Naive thymus-derived CD4-positive, alpha-beta T cell (primary cell): Measurements from ENCODE around the gene MAP1LC3B. TPM values are rescaled to one million over a fixed set of nuclear protein-coding genes. Genes with fewer than 3 reads are reported as not detected.

ENCODE experiments used
- ATAC-seq: fragments of 150-1000 bp; cut with Tn5 transposase; 2 replicates; pipeline ENCODE4 v1.10.0; 2021; ENCODE audit warnings: mild to moderate bottlenecking, moderate library complexity
- CTCF ChIA-PET: fragments of 350-600 bp; sonication (Branson Sonifier 250); formaldehyde crosslinking; loops from one replicate; lab custom pipeline; 2021; ENCODE audit warnings: antibody characterized with exemption; lab: Charles Lee
- POLR2A ChIA-PET: fragments of 350-600 bp; sonication (Branson Sonifier 250); formaldehyde crosslinking; loops from one replicate; lab custom pipeline; 2021; ENCODE audit warnings: antibody characterized with exemption, inconsistent platforms; lab: Charles Lee
- DNase-seq, 9 donors: peaks; one replicate each; pipeline versions ENCODE4 v3.0.0 to v3.0.0-alpha.2; 2020 to 2022; ENCODE audit warnings: mixed read lengths in 1 of 9
- H3K27ac ChIP-seq: one replicate; pipeline ENCODE4 v1.7.0; 2013; ENCODE audit warnings: mild to moderate bottlenecking, low read depth, low read length, moderate library complexity
- H3K27me3 ChIP-seq, 2 donors: one replicate each; pipeline ENCODE4 v1.7.0; 2013; ENCODE audit warnings: low read length in 2 of 2, mild to moderate bottlenecking in 2 of 2, moderate library complexity in 2 of 2; ENCODE audit not compliant: control insufficient read depth in 2 of 2, insufficient read depth in 2 of 2
- H3K36me3 ChIP-seq, 3 experiments: 1 replicate in 2 of 3; 2 replicates in 1 of 3; pipeline ENCODE4 v1.7.0; 2013; ENCODE audit warnings: low read length in 3 of 3, mild to moderate bottlenecking in 3 of 3, moderate library complexity in 1 of 3; ENCODE audit not compliant: insufficient read depth in 3 of 3, control insufficient read depth in 2 of 3
- H3K4me1 ChIP-seq, 2 donors: one replicate each; pipeline ENCODE4 v1.7.0; 2013; ENCODE audit warnings: low read length in 2 of 2, mild to moderate bottlenecking in 2 of 2, moderate library complexity in 1 of 2; ENCODE audit not compliant: control insufficient read depth in 2 of 2, insufficient read depth in 2 of 2
- H3K4me3 ChIP-seq: 2 replicates; pipeline ENCODE4 v1.7.0; 2013; ENCODE audit warnings: mild to moderate bottlenecking, low read length
- H3K9me3 ChIP-seq, 3 experiments: 1 replicate in 2 of 3; 2 replicates in 1 of 3; pipeline ENCODE4 v1.7.0; 2013; ENCODE audit warnings: low read length in 3 of 3; ENCODE audit not compliant: control insufficient read depth in 2 of 3
- H3K27ac Mint-ChIP-seq, 9 donors: one replicate each; pipeline ENCODE4 v1.8.0; 2020 to 2022; ENCODE audit warnings: mixed read lengths in 9 of 9, mild to moderate bottlenecking in 8 of 9, moderate library complexity in 5 of 9, inconsistent platforms in 2 of 9
- H3K27me3 Mint-ChIP-seq, 5 donors: one replicate each; pipeline ENCODE4 v1.8.0; 2021 to 2022; ENCODE audit warnings: mixed read lengths in 5 of 5, mild to moderate bottlenecking in 1 of 5
- H3K36me3 Mint-ChIP-seq, 5 donors: one replicate each; pipeline ENCODE4 v1.8.0; 2020 to 2022; ENCODE audit warnings: mixed read lengths in 5 of 5, mild to moderate bottlenecking in 3 of 5, inconsistent platforms in 1 of 5
- H3K4me1 Mint-ChIP-seq, 7 donors: one replicate each; pipeline ENCODE4 v1.8.0; 2020 to 2022; ENCODE audit warnings: mixed read lengths in 7 of 7, mild to moderate bottlenecking in 3 of 7, inconsistent platforms in 1 of 7
- H3K4me3 Mint-ChIP-seq, 10 donors: one replicate each; pipeline ENCODE4 v1.8.0; 2020 to 2022; ENCODE audit warnings: mild to moderate bottlenecking in 10 of 10, mixed read lengths in 10 of 10, moderate library complexity in 6 of 10, inconsistent platforms in 2 of 10
- H3K9me3 Mint-ChIP-seq, 11 donors: one replicate each; pipeline ENCODE4 v1.8.0; 2020 to 2022; ENCODE audit warnings: mixed read lengths in 11 of 11, mild to moderate bottlenecking in 4 of 11, inconsistent platforms in 1 of 11, moderate library complexity in 1 of 11
- intact Hi-C, 2 donors: fragments of 100-400 bp; cut with micrococcal nuclease; formaldehyde crosslinking; loops; one replicate each; pipeline ENCODE4 v1.15.1; 2023
- polyA plus RNA-seq, 2 donors: library from polyadenylated mRNA; unstranded; fragments of 300-500 nt; fragmentation: Illumina TruSeq; gene quantifications; one replicate each; pipeline ENCODE4 v1.2.3, GENCODE V29; 2021
- total RNA-seq, 6 experiments: library from RNA in 5 of 6; stranded (reverse) in 5 of 6; gene quantifications; 1 replicate in 5 of 6; 2 replicates in 1 of 6; pipeline ENCODE4 v1.2.3 and lab custom pipeline; 2021 to 2026

Gene MAP1LC3B
- total and polyA plus RNA-seq, 7 experiments from 2014 or later: 54.5 to 126 (median 63.4) TPM

DNA sequence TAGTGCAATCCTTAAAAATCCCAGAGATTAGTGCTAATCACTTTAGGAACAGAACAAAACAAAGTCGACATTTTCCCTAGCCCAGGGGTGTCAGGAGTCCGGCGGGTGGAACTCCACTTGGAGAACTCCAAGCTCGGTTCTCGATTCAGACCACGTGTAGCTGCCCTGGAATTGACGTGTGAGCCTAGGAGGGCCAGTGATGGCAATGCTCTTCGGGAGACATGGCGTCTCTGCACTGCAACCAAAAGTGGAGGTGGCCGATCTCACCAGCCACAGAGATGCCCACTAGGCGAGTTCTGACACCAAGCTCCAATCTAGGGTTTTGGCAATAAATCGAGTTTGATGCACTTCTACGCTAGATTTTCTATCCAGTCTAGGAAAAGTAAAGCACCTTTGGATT is 17.6 kb downstream of the MAP1LC3B start:
- CTCF ChIA-PET: interaction anchor here (1.0 kb wide), 1 partner anchor 14 kb away, joined by 4 read pairs; no protein-coding TSS in a partner anchor
- peaks cover 4 to 45% (median 7%) of the 10 kb centered on the region in 5 donors for H3K36me3 Mint-ChIP-seq
- Histone ChIP-seq H3K4me1 (no peaks in the 10 kb centered on the region), H3K36me3 (peaks cover 4 to 87% (median 8%) of the 10 kb centered on the region in 3 experiments), H3K4me3 (no peak overlapping the region), H3K9me3 (no peaks in the 10 kb centered on the region), H3K27ac (no peak overlapping the region), H3K27me3 (no peaks in the 10 kb centered on the region)
- ATAC-seq: no peak
- POLR2A ChIA-PET: no interaction called here
- intact Hi-C loops: no loop called here
- no peak overlapping the region for H3K4me3 Mint-ChIP-seq
- no peaks in the 10 kb centered on the region for H3K27me3 Mint-ChIP-seq
- DNase-seq: no peak
- no peak overlapping the region for H3K27ac Mint-ChIP-seq
- no peaks in the 10 kb centered on the region for H3K9me3 Mint-ChIP-seq
- no peaks in the 10 kb centered on the region for H3K4me1 Mint-ChIP-seq

DNA sequence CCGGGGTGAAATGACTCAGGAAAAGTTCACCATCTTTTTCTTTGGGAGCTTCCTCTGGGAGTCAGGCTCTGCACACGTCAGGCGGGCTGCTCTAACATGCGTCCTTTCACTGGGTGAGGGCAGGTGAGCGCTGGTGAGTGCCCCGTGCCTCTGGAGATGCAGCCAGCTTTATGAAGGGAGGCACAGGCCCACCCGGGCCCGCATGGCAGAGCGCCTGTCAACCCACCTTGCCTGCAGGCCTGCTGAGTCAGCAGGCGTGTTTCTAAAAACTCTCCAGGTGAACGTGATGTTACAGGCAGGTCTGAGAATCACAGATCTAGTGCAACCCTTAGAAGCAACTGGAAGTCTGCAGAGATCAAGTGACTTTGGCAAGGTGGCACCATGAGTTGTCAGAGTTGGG is 18.4 kb downstream of the MAP1LC3B start:
- ATAC-seq: no peak
- Histone ChIP-seq H3K4me3 (no peak overlapping the region), H3K27me3 (no peaks in the 10 kb centered on the region), H3K9me3 (no peaks in the 10 kb centered on the region), H3K4me1 (no peaks in the 10 kb centered on the region), H3K36me3 (peaks cover 0 to 84% (median 8%) of the 10 kb centered on the region in 3 experiments), H3K27ac (no peak overlapping the region)
- Mint-ChIP-seq H3K4me1 (no peaks in the 10 kb centered on the region), H3K36me3 (peaks cover 4 to 46% (median 7%) of the 10 kb centered on the region in 5 donors), H3K27ac (no peak overlapping the region), H3K4me3 (no peak overlapping the region), H3K9me3 (no peaks in the 10 kb centered on the region), H3K27me3 (no peaks in the 10 kb centered on the region)
- ChIA-PET POLR2A (no interaction called here), CTCF (no interaction called here)
- DNase-seq: no peak
- intact Hi-C loops: no loop called here

DNA sequence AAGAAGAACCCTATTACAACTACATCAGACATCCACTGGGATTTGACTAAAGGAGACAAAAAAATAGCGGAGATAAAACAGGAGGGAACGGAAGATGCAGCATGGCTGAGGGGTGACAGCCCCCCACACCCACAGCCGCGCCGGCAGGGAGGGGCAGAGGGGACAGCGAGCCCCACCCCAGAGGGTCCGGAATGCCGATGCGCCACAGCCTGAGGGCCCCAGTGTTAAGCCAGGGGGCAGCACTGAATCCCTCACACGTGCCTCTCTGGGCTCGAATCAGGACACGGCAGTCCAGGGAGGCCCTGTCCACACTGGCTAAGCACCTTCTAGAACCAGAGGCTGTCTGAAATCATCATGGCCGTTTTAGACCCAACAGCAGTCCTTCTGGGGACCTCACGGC is 18.8 kb downstream of the MAP1LC3B start:
- H3K27ac ChIP-seq: no peak overlapping the region
- H3K4me3 ChIP-seq: no peak overlapping the region
- no peaks in the 10 kb centered on the region for H3K9me3 Mint-ChIP-seq
- H3K36me3 Mint-ChIP-seq: peaks cover 4 to 47% (median 7%) of the 10 kb centered on the region in 5 donors
- POLR2A ChIA-PET: no interaction called here
- no peaks in the 10 kb centered on the region for H3K27me3 Mint-ChIP-seq
- CTCF ChIA-PET: no interaction called here
- no peaks in the 10 kb centered on the region for H3K9me3 ChIP-seq
- no peaks in the 10 kb centered on the region for H3K27me3 ChIP-seq
- no peak overlapping the region for H3K4me3 Mint-ChIP-seq
- H3K36me3 ChIP-seq: peaks cover 0 to 86% (median 8%) of the 10 kb centered on the region in 3 experiments
- ATAC-seq (no peak), DNase-seq (no peak)
- no peaks in the 10 kb centered on the region for H3K4me1 Mint-ChIP-seq
- intact Hi-C loops: no loop called here
- H3K4me1 ChIP-seq: no peaks in the 10 kb centered on the region
- H3K27ac Mint-ChIP-seq: no peak overlapping the region

DNA sequence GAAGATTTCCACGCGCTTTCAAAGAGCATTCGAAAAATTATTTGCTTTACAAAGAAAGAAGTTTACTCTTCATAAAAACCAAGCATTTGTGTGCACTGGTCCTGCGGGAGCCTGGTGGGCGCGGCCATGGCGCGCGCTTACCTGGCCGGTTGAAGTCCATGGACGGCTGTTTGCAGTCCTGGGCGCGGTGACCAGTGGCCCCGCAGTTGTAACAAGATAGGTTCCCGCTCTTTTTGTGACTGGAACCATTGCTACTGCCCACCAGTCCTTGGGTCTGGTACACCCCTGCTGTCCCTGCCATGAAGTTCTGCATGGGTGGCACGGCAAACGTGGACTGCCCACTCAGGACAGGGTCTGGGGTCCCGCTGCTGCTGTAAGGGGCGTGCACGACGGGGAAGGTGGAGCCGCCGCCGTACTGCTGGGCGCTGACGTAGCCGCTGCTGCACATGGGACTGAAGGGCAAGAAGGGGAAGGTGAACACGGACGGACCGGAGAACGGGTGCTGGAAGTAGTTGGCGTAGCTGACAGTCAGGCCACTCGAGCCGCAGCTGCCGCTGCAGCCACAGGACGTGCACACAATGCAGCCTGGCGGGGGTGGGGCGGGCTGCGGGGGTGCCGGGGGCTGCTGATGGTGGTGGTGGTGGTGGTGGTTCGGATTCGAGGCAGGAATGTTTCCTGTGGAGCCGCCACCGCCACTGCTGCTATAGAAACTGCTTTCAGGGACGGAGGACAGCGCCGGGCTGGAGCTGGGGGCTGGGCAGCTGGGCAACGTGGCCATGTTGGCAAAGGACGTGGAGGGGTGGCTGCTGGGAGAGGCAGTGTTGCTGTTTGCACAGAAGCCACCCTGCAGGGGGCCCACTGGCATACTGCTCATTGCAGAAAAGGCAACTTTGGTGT is 19.5 kb downstream of the MAP1LC3B start:
- ChIA-PET CTCF (interaction anchor here (0.6 kb wide), 1 partner anchor 54 kb away, joined by 3 read pairs; no protein-coding TSS in a partner anchor), POLR2A (no interaction called here)
- Histone ChIP-seq H3K9me3 (no peaks in the 10 kb centered on the region), H3K27me3 (no peaks in the 10 kb centered on the region), H3K4me3 (no peak overlapping the region), H3K27ac (no peak overlapping the region), H3K36me3 (peaks cover 0 to 87% (median 8%) of the 10 kb centered on the region in 3 experiments), H3K4me1 (no peaks in the 10 kb centered on the region)
- intact Hi-C loops: no loop called here
- Mint-ChIP-seq H3K27ac (no peak overlapping the region), H3K9me3 (no peaks in the 10 kb centered on the region), H3K36me3 (peaks cover 4 to 47% (median 7%) of the 10 kb centered on the region in 5 donors), H3K4me1 (no peaks in the 10 kb centered on the region), H3K4me3 (no peak overlapping the region), H3K27me3 (no peaks in the 10 kb centered on the region)
- ATAC-seq (no peak), DNase-seq (no peak)

DNA sequence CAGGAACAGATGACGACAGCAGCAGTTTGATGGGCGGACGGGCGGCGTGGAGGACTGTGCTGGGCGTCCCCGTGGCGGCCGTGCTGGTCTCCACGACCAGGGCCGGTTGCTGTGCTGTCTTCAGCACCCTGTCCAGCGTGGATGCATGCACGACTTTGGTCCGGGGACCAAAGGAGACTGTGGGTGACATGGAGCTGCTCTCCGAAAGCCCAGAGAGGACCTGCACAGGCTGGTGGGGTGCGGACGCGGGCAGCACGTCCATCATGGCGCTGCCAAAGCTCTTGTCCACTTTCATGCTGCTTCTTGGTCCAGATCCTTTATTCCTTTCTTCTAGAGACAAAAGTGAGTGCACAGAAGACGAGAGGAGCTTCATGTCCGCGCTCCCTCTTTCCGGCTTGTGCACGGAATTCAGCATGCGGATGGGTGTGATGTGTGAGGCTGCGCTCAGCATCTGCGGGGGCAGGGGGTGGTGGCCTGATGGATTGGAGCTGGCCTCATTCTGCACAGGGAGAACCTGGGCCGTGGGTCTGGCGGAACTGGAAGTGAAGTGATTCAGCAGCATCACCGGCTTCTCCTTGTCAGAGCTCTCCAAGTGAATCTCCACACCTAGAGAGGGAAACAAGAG is 20.3 kb downstream of the MAP1LC3B start:
- H3K36me3 ChIP-seq: peaks cover 0 to 85% (median 8%) of the 10 kb centered on the region in 3 experiments
- no peaks in the 10 kb centered on the region for H3K9me3 ChIP-seq
- peaks cover 2 to 51% (median 7%) of the 10 kb centered on the region in 5 donors for H3K36me3 Mint-ChIP-seq

DNA sequence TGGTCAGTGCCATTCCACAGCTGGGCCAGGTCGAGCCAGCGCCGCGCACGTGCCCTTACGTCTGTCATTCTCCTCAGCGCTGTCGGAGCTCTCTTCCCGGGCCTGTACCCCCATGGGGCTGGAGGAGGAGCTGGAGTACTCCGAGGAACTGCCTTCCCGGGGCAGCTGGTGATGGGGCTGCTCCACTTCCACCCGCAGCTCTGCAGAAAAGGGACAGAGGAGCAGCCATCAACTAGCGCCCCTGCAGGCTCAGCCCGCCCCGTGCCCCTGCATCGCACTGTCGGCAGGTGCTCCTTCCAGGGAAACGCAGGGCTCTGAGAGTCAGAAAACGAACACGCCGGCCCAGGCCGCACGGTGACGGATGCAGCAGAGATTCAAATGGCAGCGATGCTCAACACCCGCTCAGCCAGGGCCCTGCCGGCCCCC is 20.9 kb downstream of the MAP1LC3B start:
- H3K27ac ChIP-seq: no peak overlapping the region
- H3K4me3 ChIP-seq: no peak overlapping the region
- Mint-ChIP-seq H3K4me1 (no peaks in the 10 kb centered on the region), H3K4me3 (no peak overlapping the region), H3K27ac (peak overlapping the region in 1 of 9 donors; percentile 83), H3K36me3 (peaks cover 2 to 46% (median 7%) of the 10 kb centered on the region in 5 donors), H3K9me3 (no peaks in the 10 kb centered on the region), H3K27me3 (no peaks in the 10 kb centered on the region)
- no peaks in the 10 kb centered on the region for H3K4me1 ChIP-seq
- ATAC-seq: no peak
- H3K9me3 ChIP-seq: no peaks in the 10 kb centered on the region
- ChIA-PET POLR2A (interaction anchor here (0.5 to 1.1 kb wide), 2 partner anchors 10 to 291 kb away, joined by 3 read pairs; no protein-coding TSS in a partner anchor), CTCF (interaction anchor here (0.6 kb wide), 1 partner anchor 1627 kb away, joined by 3 read pairs; no protein-coding TSS in a partner anchor)
- DNase-seq: no peak
- peaks cover 0 to 85% (median 8%) of the 10 kb centered on the region in 3 experiments for H3K36me3 ChIP-seq
- intact Hi-C loops: no loop called here
- H3K27me3 ChIP-seq: no peaks in the 10 kb centered on the region

More for the DNA sequence above, 20.3 kb downstream of the MAP1LC3B start:
- no peaks in the 10 kb centered on the region for H3K4me1 Mint-ChIP-seq
- H3K27me3 Mint-ChIP-seq: no peaks in the 10 kb centered on the region
- no peak for DNase-seq
- Histone ChIP-seq H3K27me3 (no peaks in the 10 kb centered on the region), H3K27ac (no peak overlapping the region), H3K4me3 (no peak overlapping the region), H3K4me1 (no peaks in the 10 kb centered on the region)
- no peak overlapping the region for H3K4me3 Mint-ChIP-seq
- intact Hi-C loops: no loop called here
- no peaks in the 10 kb centered on the region for H3K9me3 Mint-ChIP-seq
- no peak for ATAC-seq
- CTCF ChIA-PET: interaction anchor here (0.6 kb wide), 2 partner anchors 54 to 1626 kb away, joined by 3 read pairs; no protein-coding TSS in a partner anchor
- H3K27ac Mint-ChIP-seq: peak overlapping the region in 1 of 9 donors; percentile 51
- POLR2A ChIA-PET: interaction anchor here (0.5 to 1.1 kb wide), 2 partner anchors 10 to 291 kb away, joined by 3 read pairs; no protein-coding TSS in a partner anchor
